HL-60 (cell line): Measurements from ENCODE around the gene SNX25.

Experiments
- POLR2AphosphoS5 ChIP-seq: IDR thresholded peaks from 2 replicates; pipeline ENCODE4 v1.6.1; 2012; ENCODE audit warnings: low read depth
- TF ChIP-seq, protein P1 (sequence below): IDR thresholded peaks from one replicate; pipeline ENCODE4 v1.5.1; 2011; ENCODE audit warnings: low read length, control low read depth, inconsistent platforms; ENCODE audit not compliant: insufficient read depth
- TF ChIP-seq, protein P2 (sequence below): IDR thresholded peaks from 2 replicates; pipeline ENCODE4 v1.6.1; 2012; ENCODE audit warnings: low read depth; ENCODE audit not compliant: insufficient replicate concordance

DNA sequence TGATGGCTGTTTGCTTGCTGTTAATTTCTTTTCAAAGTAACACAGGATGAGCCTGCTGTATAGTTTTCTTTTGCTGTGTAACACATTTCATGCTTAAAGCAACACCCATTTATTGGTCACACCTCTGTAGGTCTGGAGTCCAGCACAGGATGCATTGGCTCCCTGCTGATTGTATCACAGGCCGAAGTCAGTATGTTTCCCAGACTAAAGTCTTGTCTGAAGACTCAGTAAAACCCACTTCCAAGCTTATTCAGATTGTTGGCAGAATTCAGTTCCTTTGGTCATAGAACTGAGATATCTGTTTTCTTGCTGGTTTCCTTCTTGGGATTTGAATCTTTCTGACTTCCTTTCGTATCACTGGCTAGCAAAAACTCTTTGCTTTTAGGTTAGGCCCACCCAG lies 132.0 kb downstream of the SNX25 start:
- TF ChIP-seq, protein P1, sequence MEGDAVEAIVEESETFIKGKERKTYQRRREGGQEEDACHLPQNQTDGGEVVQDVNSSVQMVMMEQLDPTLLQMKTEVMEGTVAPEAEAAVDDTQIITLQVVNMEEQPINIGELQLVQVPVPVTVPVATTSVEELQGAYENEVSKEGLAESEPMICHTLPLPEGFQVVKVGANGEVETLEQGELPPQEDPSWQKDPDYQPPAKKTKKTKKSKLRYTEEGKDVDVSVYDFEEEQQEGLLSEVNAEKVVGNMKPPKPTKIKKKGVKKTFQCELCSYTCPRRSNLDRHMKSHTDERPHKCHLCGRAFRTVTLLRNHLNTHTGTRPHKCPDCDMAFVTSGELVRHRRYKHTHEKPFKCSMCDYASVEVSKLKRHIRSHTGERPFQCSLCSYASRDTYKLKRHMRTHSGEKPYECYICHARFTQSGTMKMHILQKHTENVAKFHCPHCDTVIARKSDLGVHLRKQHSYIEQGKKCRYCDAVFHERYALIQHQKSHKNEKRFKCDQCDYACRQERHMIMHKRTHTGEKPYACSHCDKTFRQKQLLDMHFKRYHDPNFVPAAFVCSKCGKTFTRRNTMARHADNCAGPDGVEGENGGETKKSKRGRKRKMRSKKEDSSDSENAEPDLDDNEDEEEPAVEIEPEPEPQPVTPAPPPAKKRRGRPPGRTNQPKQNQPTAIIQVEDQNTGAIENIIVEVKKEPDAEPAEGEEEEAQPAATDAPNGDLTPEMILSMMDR = no peak
- no peak for TF ChIP-seq POLR2AphosphoS5
- TF ChIP-seq, protein P2, sequence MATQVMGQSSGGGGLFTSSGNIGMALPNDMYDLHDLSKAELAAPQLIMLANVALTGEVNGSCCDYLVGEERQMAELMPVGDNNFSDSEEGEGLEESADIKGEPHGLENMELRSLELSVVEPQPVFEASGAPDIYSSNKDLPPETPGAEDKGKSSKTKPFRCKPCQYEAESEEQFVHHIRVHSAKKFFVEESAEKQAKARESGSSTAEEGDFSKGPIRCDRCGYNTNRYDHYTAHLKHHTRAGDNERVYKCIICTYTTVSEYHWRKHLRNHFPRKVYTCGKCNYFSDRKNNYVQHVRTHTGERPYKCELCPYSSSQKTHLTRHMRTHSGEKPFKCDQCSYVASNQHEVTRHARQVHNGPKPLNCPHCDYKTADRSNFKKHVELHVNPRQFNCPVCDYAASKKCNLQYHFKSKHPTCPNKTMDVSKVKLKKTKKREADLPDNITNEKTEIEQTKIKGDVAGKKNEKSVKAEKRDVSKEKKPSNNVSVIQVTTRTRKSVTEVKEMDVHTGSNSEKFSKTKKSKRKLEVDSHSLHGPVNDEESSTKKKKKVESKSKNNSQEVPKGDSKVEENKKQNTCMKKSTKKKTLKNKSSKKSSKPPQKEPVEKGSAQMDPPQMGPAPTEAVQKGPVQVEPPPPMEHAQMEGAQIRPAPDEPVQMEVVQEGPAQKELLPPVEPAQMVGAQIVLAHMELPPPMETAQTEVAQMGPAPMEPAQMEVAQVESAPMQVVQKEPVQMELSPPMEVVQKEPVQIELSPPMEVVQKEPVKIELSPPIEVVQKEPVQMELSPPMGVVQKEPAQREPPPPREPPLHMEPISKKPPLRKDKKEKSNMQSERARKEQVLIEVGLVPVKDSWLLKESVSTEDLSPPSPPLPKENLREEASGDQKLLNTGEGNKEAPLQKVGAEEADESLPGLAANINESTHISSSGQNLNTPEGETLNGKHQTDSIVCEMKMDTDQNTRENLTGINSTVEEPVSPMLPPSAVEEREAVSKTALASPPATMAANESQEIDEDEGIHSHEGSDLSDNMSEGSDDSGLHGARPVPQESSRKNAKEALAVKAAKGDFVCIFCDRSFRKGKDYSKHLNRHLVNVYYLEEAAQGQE = no peak
